ENCODE measurements around the gene TFF1. TPM values are rescaled to one million over a fixed set of nuclear protein-coding genes. Genes with fewer than 3 reads are reported as not detected.

TFF1 gene
- total RNA-seq, 2 donors from 2014 or later, result 233 to 916 TPM

- Histone ChIP-seq H3K27ac (peak overlapping the region; percentile 40), H3K36me3 (no peaks in the 10 kb centered on the region), H3K9me3 (no peaks in the 10 kb centered on the region), H3K9ac (ENCODE audit: low read depth in 2 of 2, low read length in 2 of 2) (peak overlapping the region in 1 of 2 donors; percentile 21), H3K27me3 (no peaks in the 10 kb centered on the region), H3K4me1 (no peaks in the 10 kb centered on the region), H3K4me3 (no peak overlapping the region)
- intact Hi-C loops (cut with DNase I), result loop anchor here (5.0 kb wide), 1 partner anchor 62 kb away; no protein-coding TSS in a partner anchor
- DNase-seq, result peak; percentile 89
- no peak for TF ChIP-seq CTCF (IDR thresholded peaks at IDR 0.05)
These were observed 18.7 kb upstream of the TFF1 start for GRCh38 chr21:42384989-42385388.

- intact Hi-C loops (cut with DNase I), result loop anchor here (5.0 kb wide), 1 partner anchor 63 kb away; no protein-coding TSS in a partner anchor
- Histone ChIP-seq H3K4me1 (no peaks in the 10 kb centered on the region), H3K27ac (peak overlapping the region; percentile 35), H3K9ac (ENCODE audit: low read depth in 2 of 2, low read length in 2 of 2) (peak overlapping the region in 1 of 2 donors; percentile 48), H3K9me3 (no peaks in the 10 kb centered on the region), H3K4me3 (no peak overlapping the region), H3K36me3 (no peaks in the 10 kb centered on the region), H3K27me3 (no peaks in the 10 kb centered on the region)
- no peak for TF ChIP-seq CTCF (IDR thresholded peaks at IDR 0.05)
- no peak for DNase-seq
These were observed 18.0 kb upstream of the TFF1 start for GRCh38 chr21:42384156-42384945.

GRCh38 chr21:42383331-42383730 is 17.0 kb upstream of the TFF1 start:
- Histone ChIP-seq H3K27ac (no peak overlapping the region), H3K36me3 (no peaks in the 10 kb centered on the region), H3K9me3 (no peaks in the 10 kb centered on the region), H3K9ac (ENCODE audit: low read depth in 2 of 2, low read length in 2 of 2) (peak overlapping the region in 1 of 2 donors; percentile 3), H3K4me1 (no peaks in the 10 kb centered on the region), H3K4me3 (no peak overlapping the region), H3K27me3 (no peaks in the 10 kb centered on the region)
- no peak for TF ChIP-seq CTCF (IDR thresholded peaks at IDR 0.05)
- DNase-seq, result no peak
- intact Hi-C loops (cut with DNase I), result loop anchor here (5.0 kb wide), 1 partner anchor 64 kb away; no protein-coding TSS in a partner anchor

- Histone ChIP-seq H3K27ac (no peak overlapping the region), H3K27me3 (no peaks in the 10 kb centered on the region), H3K4me1 (no peaks in the 10 kb centered on the region), H3K9ac (ENCODE audit: low read depth in 2 of 2, low read length in 2 of 2) (no peak overlapping the region), H3K9me3 (no peaks in the 10 kb centered on the region), H3K4me3 (no peak overlapping the region), H3K36me3 (no peaks in the 10 kb centered on the region)
- DNase-seq, result no peak
- intact Hi-C loops (cut with DNase I), result loop anchor here (5.0 kb wide), 1 partner anchor 64 kb away; no protein-coding TSS in a partner anchor
- TF ChIP-seq CTCF (IDR thresholded peaks at IDR 0.05), result no peak
These were observed 16.6 kb upstream of the TFF1 start for GRCh38 chr21:42382915-42383314.

- Histone ChIP-seq H3K4me3 (no peak overlapping the region), H3K36me3 (no peaks in the 10 kb centered on the region), H3K9me3 (no peaks in the 10 kb centered on the region), H3K9ac (ENCODE audit: low read depth in 2 of 2, low read length in 2 of 2) (no peak overlapping the region), H3K4me1 (no peaks in the 10 kb centered on the region), H3K27ac (no peak overlapping the region), H3K27me3 (no peaks in the 10 kb centered on the region)
- peak; percentile 85 for DNase-seq
- TF ChIP-seq CTCF (IDR thresholded peaks at IDR 0.05), result peak; percentile 84
- intact Hi-C loops (cut with DNase I), result loop anchor here (2.0 to 5.0 kb wide), 2 partner anchors 66 to 73 kb away; no protein-coding TSS in a partner anchor
These were observed 15.1 kb upstream of the TFF1 start for GRCh38 chr21:42381347-42381984.
